Esophagus squamous epithelium (tissue), 4 donors: ENCODE measurements around the gene GALNT17.

Experiments
- POLR2A ChIP-seq, 4 donors: fragments of 450-650 bp; IDR thresholded peaks; one replicate each; pipeline ENCODE4 v1.6.1; 2017; ENCODE audit warnings: antibody characterized with exemption in 4 of 4, mild to moderate bottlenecking in 4 of 4, moderate library complexity in 3 of 4
- TF ChIP-seq, protein P1 (sequence below), 6 experiments: fragments of 450-650 bp in 4 of 6; fragments of 200-600 bp in 2 of 6; sonication (generic) in 2 of 6; IDR thresholded peaks; one replicate each; pipeline ENCODE4 v1.5.1; 2016 to 2019; ENCODE audit warnings: antibody characterized with exemption in 6 of 6, mild to moderate bottlenecking in 4 of 6, moderate library complexity in 4 of 6

DNA sequence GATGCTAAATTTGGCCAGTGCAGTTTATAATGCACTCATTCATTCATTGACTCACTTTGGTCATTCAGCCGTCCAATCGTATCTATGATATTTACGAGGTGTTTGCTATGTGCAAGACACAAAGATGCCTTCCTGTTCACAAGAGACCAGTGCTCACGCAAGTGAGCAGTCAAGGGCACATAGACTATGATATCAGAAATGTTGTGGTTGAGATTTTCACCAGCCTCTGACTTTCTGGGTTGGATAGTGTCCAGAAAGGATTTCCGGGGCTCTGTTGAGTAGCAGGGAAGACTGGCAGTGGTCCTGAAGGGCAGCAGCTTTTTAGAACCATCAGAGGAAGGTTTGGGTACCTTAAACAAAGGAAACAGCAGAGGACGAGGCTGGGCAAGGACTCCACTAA lies 191.8 kb downstream of the GALNT17 start:
- TF ChIP-seq, protein P1, sequence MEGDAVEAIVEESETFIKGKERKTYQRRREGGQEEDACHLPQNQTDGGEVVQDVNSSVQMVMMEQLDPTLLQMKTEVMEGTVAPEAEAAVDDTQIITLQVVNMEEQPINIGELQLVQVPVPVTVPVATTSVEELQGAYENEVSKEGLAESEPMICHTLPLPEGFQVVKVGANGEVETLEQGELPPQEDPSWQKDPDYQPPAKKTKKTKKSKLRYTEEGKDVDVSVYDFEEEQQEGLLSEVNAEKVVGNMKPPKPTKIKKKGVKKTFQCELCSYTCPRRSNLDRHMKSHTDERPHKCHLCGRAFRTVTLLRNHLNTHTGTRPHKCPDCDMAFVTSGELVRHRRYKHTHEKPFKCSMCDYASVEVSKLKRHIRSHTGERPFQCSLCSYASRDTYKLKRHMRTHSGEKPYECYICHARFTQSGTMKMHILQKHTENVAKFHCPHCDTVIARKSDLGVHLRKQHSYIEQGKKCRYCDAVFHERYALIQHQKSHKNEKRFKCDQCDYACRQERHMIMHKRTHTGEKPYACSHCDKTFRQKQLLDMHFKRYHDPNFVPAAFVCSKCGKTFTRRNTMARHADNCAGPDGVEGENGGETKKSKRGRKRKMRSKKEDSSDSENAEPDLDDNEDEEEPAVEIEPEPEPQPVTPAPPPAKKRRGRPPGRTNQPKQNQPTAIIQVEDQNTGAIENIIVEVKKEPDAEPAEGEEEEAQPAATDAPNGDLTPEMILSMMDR (IDR thresholded peaks at IDR 0.05): no peak
- no peak for TF ChIP-seq POLR2A (IDR thresholded peaks at IDR 0.05)
